Lower leg skin (tissue), 3 donors: Measurements from ENCODE around the gene SIGLECL1.

Experiments
- POLR2A ChIP-seq, 2 donors: fragments of 450-650 bp; IDR thresholded peaks; one replicate each; pipeline ENCODE4 v1.6.1; 2016 to 2017; ENCODE audit warnings: antibody characterized with exemption in 2 of 2, mild to moderate bottlenecking in 1 of 2, moderate library complexity in 1 of 2
- TF ChIP-seq, protein P1 (sequence below), 3 donors: fragments of 450-650 bp; IDR thresholded peaks; one replicate each; pipeline ENCODE4 v1.5.1; 2016; ENCODE audit warnings: antibody characterized with exemption in 3 of 3, mild to moderate bottlenecking in 3 of 3, moderate library complexity in 2 of 3

DNA sequence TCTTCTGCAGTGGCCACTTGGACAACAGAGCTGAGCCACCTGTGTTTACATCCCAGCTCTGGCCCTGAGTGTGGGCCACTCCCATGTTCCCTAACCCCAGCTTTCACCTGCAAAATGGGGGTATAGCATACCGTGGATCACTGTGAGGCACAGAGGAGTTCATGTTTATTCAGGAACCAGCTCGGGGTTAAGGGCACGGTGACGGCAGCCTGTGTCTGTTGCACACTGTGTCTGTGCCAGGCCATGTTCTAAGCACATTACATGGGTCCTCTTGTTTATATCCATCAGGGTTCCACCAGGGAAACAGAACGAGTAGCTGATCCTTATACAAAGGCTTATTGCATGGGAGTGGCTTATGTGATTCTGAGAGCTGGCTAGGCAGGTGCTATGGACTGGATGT lies 46.5 kb downstream of the SIGLECL1 start:
- TF ChIP-seq, protein P1, sequence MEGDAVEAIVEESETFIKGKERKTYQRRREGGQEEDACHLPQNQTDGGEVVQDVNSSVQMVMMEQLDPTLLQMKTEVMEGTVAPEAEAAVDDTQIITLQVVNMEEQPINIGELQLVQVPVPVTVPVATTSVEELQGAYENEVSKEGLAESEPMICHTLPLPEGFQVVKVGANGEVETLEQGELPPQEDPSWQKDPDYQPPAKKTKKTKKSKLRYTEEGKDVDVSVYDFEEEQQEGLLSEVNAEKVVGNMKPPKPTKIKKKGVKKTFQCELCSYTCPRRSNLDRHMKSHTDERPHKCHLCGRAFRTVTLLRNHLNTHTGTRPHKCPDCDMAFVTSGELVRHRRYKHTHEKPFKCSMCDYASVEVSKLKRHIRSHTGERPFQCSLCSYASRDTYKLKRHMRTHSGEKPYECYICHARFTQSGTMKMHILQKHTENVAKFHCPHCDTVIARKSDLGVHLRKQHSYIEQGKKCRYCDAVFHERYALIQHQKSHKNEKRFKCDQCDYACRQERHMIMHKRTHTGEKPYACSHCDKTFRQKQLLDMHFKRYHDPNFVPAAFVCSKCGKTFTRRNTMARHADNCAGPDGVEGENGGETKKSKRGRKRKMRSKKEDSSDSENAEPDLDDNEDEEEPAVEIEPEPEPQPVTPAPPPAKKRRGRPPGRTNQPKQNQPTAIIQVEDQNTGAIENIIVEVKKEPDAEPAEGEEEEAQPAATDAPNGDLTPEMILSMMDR (IDR thresholded peaks at IDR 0.05): no peak
- no peak for TF ChIP-seq POLR2A (IDR thresholded peaks at IDR 0.05)
